Thyroid gland (tissue), 4 donors: ENCODE measurements around the gene SNX21.

Experiments used
- POLR2A ChIP-seq, 2 donors: fragments of 450-650 bp; IDR thresholded peaks; one replicate each; pipeline ENCODE4 v1.6.1; 2017; ENCODE audit warnings: antibody characterized with exemption in 2 of 2, mild to moderate bottlenecking in 2 of 2, moderate library complexity in 1 of 2
- TF ChIP-seq, protein P1 (sequence below), 6 experiments: fragments of 200-600 bp in 3 of 6; fragments of 450-650 bp in 3 of 6; sonication (generic) in 3 of 6; IDR thresholded peaks; one replicate each; pipeline ENCODE4 v1.5.1; 2016 to 2019; ENCODE audit warnings: antibody characterized with exemption in 6 of 6, mild to moderate bottlenecking in 2 of 6, inconsistent platforms in 1 of 6, moderate library complexity in 1 of 6

DNA sequence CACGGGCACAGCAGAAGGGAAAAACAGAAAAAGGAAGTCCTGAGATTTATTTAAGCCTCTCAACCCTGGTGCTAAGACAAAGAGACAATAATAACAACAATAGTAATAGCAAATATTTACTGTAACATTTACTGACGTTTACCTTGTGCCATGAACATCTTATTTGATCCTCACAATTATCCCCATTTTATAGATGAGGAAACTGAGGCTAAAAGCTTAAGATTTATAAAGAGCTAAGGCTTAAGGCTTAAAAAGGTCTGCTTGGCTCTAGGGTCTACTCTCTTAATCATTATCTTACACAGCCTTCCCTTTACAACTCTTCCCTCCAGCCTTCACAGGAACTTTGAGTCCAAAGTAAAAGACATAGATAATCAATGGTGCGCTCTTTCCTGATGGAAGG, 45.2 kb upstream of the SNX21 start:
- TF ChIP-seq, protein P1, sequence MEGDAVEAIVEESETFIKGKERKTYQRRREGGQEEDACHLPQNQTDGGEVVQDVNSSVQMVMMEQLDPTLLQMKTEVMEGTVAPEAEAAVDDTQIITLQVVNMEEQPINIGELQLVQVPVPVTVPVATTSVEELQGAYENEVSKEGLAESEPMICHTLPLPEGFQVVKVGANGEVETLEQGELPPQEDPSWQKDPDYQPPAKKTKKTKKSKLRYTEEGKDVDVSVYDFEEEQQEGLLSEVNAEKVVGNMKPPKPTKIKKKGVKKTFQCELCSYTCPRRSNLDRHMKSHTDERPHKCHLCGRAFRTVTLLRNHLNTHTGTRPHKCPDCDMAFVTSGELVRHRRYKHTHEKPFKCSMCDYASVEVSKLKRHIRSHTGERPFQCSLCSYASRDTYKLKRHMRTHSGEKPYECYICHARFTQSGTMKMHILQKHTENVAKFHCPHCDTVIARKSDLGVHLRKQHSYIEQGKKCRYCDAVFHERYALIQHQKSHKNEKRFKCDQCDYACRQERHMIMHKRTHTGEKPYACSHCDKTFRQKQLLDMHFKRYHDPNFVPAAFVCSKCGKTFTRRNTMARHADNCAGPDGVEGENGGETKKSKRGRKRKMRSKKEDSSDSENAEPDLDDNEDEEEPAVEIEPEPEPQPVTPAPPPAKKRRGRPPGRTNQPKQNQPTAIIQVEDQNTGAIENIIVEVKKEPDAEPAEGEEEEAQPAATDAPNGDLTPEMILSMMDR (IDR thresholded peaks at IDR 0.05): no peak
- no peak for TF ChIP-seq POLR2A (IDR thresholded peaks at IDR 0.05)
